Measurements from ENCODE around the gene RTBDN. TPM values are rescaled to one million over a fixed set of nuclear protein-coding genes. Genes with fewer than 3 reads are reported as not detected.

RTBDN gene
- total and polyA plus RNA-seq, 12 donors, result not detected

DNA sequence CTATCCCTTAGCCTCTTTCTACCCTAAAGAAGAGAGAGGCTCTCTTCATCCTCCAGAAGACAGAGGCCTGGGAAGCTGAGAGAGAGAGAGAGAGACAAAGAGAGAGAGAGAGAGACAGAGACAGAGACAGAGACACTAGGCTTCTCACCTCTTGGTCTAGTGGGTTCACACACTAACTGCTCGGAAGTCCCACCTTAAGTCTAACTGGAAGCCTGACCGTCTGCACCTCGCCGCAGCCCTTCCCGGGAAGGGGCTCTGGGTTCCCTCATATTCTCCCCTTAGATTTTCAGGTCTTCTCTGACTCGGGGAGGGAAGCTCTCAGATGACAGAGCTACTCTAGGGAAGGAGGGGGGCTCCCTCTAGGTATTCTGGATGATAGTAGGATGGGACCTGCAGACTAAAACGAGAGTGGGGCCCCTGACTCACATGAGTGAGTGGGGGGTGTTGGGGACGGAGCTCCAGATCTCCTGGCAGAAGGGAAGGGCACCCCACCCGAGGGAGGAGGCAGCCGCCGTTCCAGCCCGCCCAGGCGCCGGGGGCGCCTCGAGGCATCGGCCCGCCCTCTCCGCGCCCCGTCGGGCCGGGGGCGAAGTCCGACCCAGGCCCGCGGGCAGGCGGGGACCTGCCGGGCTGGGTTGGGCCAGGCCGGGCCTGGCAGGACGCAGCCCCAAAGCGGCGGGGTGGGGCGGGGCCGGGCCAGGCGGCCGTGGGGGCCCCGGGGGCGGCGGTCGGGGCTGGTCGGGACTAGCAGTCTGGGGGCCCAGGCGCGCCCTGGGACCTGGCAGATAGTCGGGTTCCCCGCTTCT lies 45.1 kb downstream of the RTBDN start:
- Histone ChIP-seq H3K27ac (peak overlapping the region; percentile 94 to 100 (median 99)), H3K4me3 (peak overlapping the region in 9 of 10 donors; percentile 70 to 100 (median 88)), H3K4me1 (peaks cover 38 to 68% (median 61%) of the 10 kb centered on the region in 9 donors), H3K9me3 (no peaks in the 10 kb centered on the region), H3K36me3 (peaks cover 0 to 15% (median 0%) of the 10 kb centered on the region in 9 donors), H3K27me3 (no peaks in the 10 kb centered on the region)
- ATAC-seq (no peak), DNase-seq (peak in 1 of 2 donors; percentile 37)
- WGBS, 2 donors, result 2 to 3% methylated on average over 39 to 45 of the region's 46 CpGs
- TF ChIP-seq, protein P1, sequence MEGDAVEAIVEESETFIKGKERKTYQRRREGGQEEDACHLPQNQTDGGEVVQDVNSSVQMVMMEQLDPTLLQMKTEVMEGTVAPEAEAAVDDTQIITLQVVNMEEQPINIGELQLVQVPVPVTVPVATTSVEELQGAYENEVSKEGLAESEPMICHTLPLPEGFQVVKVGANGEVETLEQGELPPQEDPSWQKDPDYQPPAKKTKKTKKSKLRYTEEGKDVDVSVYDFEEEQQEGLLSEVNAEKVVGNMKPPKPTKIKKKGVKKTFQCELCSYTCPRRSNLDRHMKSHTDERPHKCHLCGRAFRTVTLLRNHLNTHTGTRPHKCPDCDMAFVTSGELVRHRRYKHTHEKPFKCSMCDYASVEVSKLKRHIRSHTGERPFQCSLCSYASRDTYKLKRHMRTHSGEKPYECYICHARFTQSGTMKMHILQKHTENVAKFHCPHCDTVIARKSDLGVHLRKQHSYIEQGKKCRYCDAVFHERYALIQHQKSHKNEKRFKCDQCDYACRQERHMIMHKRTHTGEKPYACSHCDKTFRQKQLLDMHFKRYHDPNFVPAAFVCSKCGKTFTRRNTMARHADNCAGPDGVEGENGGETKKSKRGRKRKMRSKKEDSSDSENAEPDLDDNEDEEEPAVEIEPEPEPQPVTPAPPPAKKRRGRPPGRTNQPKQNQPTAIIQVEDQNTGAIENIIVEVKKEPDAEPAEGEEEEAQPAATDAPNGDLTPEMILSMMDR (IDR thresholded peaks at IDR 0.05), result no peak
- intact Hi-C loops (cut with DNase I), result no loop called here

DNA sequence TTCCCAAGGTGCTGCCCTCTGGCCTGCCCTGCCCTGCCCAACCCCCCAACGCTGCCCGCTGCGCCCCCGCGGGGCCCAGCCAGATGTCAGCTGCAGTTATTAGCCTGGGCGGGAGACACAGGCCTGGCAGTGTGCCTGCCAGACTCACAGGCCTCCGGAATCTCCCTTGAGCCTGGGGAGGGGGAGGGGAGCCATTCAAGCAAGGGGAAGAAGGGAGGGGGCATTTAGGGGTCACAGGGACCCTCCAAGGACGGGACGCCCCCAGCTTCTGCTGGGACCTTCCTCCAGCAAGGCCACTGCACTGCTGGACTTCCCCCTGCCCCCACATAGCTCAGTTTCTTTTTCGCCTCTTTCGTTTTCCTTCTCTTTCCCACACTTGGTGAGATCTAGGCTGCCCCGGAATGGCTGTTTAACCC lies 45.7 kb downstream of the RTBDN start:
- H3K36me3 ChIP-seq, result peaks cover 0 to 15% (median 0%) of the 10 kb centered on the region in 9 donors
- H3K27me3 ChIP-seq, result no peaks in the 10 kb centered on the region
- ATAC-seq (peak in 2 of 8 donors; percentile 5 to 13), DNase-seq (peak; percentile 84 to 92)
- H3K9me3 ChIP-seq, result no peaks in the 10 kb centered on the region
- intact Hi-C loops (cut with DNase I), result no loop called here
- WGBS, 2 donors, result 4 to 5% methylated on average over 12 of the region's 12 CpGs
- peaks cover 44 to 68% (median 61%) of the 10 kb centered on the region in 9 donors for H3K4me1 ChIP-seq
- TF ChIP-seq, protein P1 (IDR thresholded peaks at IDR 0.05), result peak in 2 of 9 donors; percentile 18 to 23
- H3K27ac ChIP-seq, result peak overlapping the region; percentile 94 to 100 (median 99)
- H3K4me3 ChIP-seq, result peak overlapping the region in 9 of 10 donors; percentile 70 to 100 (median 88)

DNA sequence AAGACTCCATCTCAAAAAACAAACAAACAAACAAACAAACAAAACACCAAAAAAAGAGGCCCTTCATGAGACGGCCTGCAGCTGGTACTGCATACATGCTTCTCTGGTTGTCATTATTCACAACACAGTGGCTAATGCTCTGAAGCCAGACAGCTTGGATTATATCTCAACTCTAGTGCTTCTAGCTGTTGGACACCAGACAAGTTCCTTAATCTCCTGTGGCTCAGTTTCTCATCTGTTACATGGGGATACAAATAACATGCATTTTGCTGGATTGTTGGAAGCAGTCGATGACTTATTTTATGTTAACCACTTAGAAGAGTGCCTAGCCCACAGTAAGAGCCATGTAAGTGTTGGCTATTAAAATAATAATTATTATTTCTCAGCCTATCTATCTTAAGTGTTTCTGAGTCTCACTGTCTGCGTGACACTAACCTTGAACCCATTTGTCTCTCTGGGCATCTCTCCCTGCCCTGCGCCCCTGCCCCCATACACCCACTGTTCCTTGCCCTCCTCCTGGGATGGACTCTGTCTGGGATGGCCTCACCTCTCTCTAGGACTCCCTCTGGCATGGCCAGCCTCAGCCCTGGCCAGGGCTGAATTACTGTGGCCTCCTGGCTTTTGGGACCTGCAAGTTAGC lies 46.2 kb downstream of the RTBDN start:
- DNase-seq, result no peak
- Histone ChIP-seq H3K27me3 (no peaks in the 10 kb centered on the region), H3K4me1 (peaks cover 49 to 73% (median 65%) of the 10 kb centered on the region in 9 donors), H3K4me3 (peak overlapping the region in 7 of 10 donors; percentile 80 to 100 (median 89)), H3K27ac (peak overlapping the region; percentile 94 to 100 (median 99)), H3K9me3 (no peaks in the 10 kb centered on the region), H3K36me3 (peaks cover 0 to 15% (median 0%) of the 10 kb centered on the region in 9 donors)
- TF ChIP-seq, protein P1 (IDR thresholded peaks at IDR 0.05), result peak in 1 of 9 donors; percentile 21
- WGBS, 2 donors, result 45 to 50% methylated on average over 4 of the region's 4 CpGs
- intact Hi-C loops (cut with DNase I), result no loop called here
- no peak for ATAC-seq

DNA sequence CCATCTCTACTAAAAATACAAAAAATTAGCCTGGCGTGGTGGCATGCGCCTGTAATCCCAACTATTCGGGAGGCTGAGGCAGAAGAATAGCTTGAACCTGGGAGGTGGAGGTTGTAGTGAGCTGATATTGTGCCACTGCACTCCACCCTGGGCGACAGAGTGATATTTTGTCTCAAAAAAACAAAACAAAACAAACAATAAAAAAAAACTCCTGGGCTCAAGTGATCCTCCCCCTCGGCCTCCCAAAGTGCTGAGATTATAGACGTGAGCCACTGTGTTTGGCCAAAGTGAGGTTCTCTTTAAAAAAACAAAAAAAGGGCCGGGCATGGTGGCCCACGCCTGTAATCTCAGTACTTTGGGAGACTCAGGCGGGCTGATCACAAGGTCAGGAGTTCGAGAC lies 46.9 kb downstream of the RTBDN start:
- H3K27me3 ChIP-seq, result no peaks in the 10 kb centered on the region
- peak overlapping the region; percentile 94 to 100 (median 99) for H3K27ac ChIP-seq
- intact Hi-C loops (cut with DNase I), result no loop called here
- no peaks in the 10 kb centered on the region for H3K9me3 ChIP-seq
- peaks cover 53 to 80% (median 71%) of the 10 kb centered on the region in 9 donors for H3K4me1 ChIP-seq
- DNase-seq (no peak), ATAC-seq (no peak)
- WGBS, 2 donors, result 80 to 81% methylated on average over 10 of the region's 10 CpGs
- H3K36me3 ChIP-seq, result peaks cover 0 to 7% (median 0%) of the 10 kb centered on the region in 9 donors
- H3K4me3 ChIP-seq, result no peak overlapping the region
- TF ChIP-seq, protein P1 (IDR thresholded peaks at IDR 0.05), result no peak

All from heart right ventricle (tissue), 16 donors.